H9 (cell line): Measurements from ENCODE around the gene PLIN3. TPM values are rescaled to one million over a fixed set of nuclear protein-coding genes. Genes with fewer than 3 reads are reported as not detected.

Experiments used
- DNase-seq: peaks from one replicate; pipeline ENCODE4 v3.0.0-alpha.2; 2017
- H2AFZ ChIP-seq: one replicate; pipeline ENCODE4 v1.6.1; 2013; ENCODE audit warnings: mild to moderate bottlenecking, low read length, control low read depth, moderate library complexity
- H2AK5ac ChIP-seq: 2 replicates; pipeline ENCODE4 v1.6.1; 2013; ENCODE audit warnings: low read length, control low read depth, mixed read lengths; ENCODE audit not compliant: insufficient read length
- H2BK120ac ChIP-seq: one replicate; pipeline ENCODE4 v1.6.1; 2013; ENCODE audit warnings: low read depth, mild to moderate bottlenecking, low read length, control low read depth, inconsistent platforms; ENCODE audit not compliant: poor library complexity, severe bottlenecking
- H2BK12ac ChIP-seq: 2 replicates; pipeline ENCODE4 v1.6.1; 2013; ENCODE audit warnings: low read length, control low read depth, mixed read lengths, low read depth; ENCODE audit not compliant: insufficient read length
- H2BK15ac ChIP-seq: 2 replicates; pipeline ENCODE4 v1.6.1; 2013; ENCODE audit warnings: low read depth, low read length, control low read depth
- H2BK20ac ChIP-seq: one replicate; pipeline ENCODE4 v1.6.1; 2013; ENCODE audit warnings: low read depth, mild to moderate bottlenecking, low read length, control low read depth, inconsistent platforms; ENCODE audit not compliant: poor library complexity, severe bottlenecking
- H2BK5ac ChIP-seq: 2 replicates; pipeline ENCODE4 v1.6.1; 2013; ENCODE audit warnings: low read length, control low read depth, mixed read lengths; ENCODE audit not compliant: insufficient read length
- H3K14ac ChIP-seq: 2 replicates; pipeline ENCODE4 v1.6.1; 2013; ENCODE audit warnings: low read length, control low read depth; ENCODE audit not compliant: insufficient read depth
- H3K18ac ChIP-seq: 2 replicates; pipeline ENCODE4 v1.6.1; 2013; ENCODE audit warnings: low read depth, mild to moderate bottlenecking, mixed read lengths, low read length, control low read depth; ENCODE audit not compliant: insufficient read length
- H3K23ac ChIP-seq: 2 replicates; pipeline ENCODE4 v1.6.1; 2013; ENCODE audit warnings: low read length, control low read depth, mixed read lengths, low read depth; ENCODE audit not compliant: insufficient read length
- H3K23me2 ChIP-seq: 2 replicates; pipeline ENCODE4 v1.6.1; 2013; ENCODE audit warnings: low read depth, mild to moderate bottlenecking, mixed read lengths, low read length, control low read depth; ENCODE audit not compliant: insufficient read length, poor library complexity, severe bottlenecking
- H3K27ac ChIP-seq: 2 replicates; pipeline ENCODE4 v1.5.1; 2013; ENCODE audit warnings: low read length, control low read depth, mixed read lengths, low read depth; ENCODE audit not compliant: insufficient read length
- H3K27me3 ChIP-seq: 2 replicates; pipeline ENCODE4 v1.6.1; 2013; ENCODE audit warnings: low read length, control low read depth, inconsistent platforms; ENCODE audit not compliant: insufficient read depth
- H3K4ac ChIP-seq: 2 replicates; pipeline ENCODE4 v1.6.1; 2013; ENCODE audit warnings: low read depth, mild to moderate bottlenecking, control low read depth, inconsistent platforms, low read length, moderate library complexity
- H3K4me1 ChIP-seq: 2 replicates; pipeline ENCODE4 v1.6.1; 2013; ENCODE audit warnings: low read length, control low read depth, inconsistent platforms; ENCODE audit not compliant: insufficient read depth
- H3K4me2 ChIP-seq: 2 replicates; pipeline ENCODE4 v1.6.1; 2013; ENCODE audit warnings: low read length, control low read depth, mixed read lengths; ENCODE audit not compliant: insufficient read length, insufficient read depth
- H3K56ac ChIP-seq: 2 replicates; pipeline ENCODE4 v1.6.1; 2013; ENCODE audit warnings: low read depth, mild to moderate bottlenecking, mixed read lengths, low read length, control low read depth; ENCODE audit not compliant: insufficient read length
- H3K79me1 ChIP-seq: 2 replicates; pipeline ENCODE4 v1.6.1; 2013; ENCODE audit warnings: low read depth, mild to moderate bottlenecking, moderate library complexity, low read length, control low read depth, inconsistent platforms; ENCODE audit not compliant: insufficient read depth, poor library complexity, severe bottlenecking
- H3K79me2 ChIP-seq: 2 replicates; pipeline ENCODE4 v1.6.1; 2013; ENCODE audit warnings: low read length, control low read depth, inconsistent platforms; ENCODE audit not compliant: insufficient read depth
- H3K9ac ChIP-seq: 2 replicates; pipeline ENCODE4 v1.6.1; 2013; ENCODE audit warnings: low read length, control low read depth, mixed read lengths; ENCODE audit not compliant: insufficient read length; ENCODE audit errors: extremely low read depth
- H3K9me3 ChIP-seq: one replicate; pipeline ENCODE4 v1.6.1; 2013; ENCODE audit warnings: low read depth, low read length, inconsistent platforms; ENCODE audit not compliant: control insufficient read depth
- H3T11ph ChIP-seq: one replicate; pipeline ENCODE4 v1.6.1; 2013; ENCODE audit warnings: mild to moderate bottlenecking, low read length, control low read depth, inconsistent platforms
- H4K20me1 ChIP-seq: one replicate; pipeline ENCODE4 v1.6.1; 2013; ENCODE audit not compliant: control insufficient read depth, insufficient read length, insufficient read depth
- H4K5ac ChIP-seq: 2 replicates; pipeline ENCODE4 v1.6.1; 2013; ENCODE audit warnings: low read depth, mild to moderate bottlenecking, mixed read lengths, low read length, control low read depth; ENCODE audit not compliant: insufficient read length
- H4K8ac ChIP-seq: replicated peaks from 2 replicates; pipeline ENCODE4 v1.6.1; 2013; ENCODE audit warnings: low read length, control low read depth, mixed read lengths, low read depth; ENCODE audit not compliant: insufficient read length
- H4K91ac ChIP-seq: 2 replicates; pipeline ENCODE4 v1.6.1; 2013; ENCODE audit warnings: low read depth, mild to moderate bottlenecking, moderate library complexity, mixed read lengths, low read length, control low read depth; ENCODE audit not compliant: insufficient read length
- H3K27ac Mint-ChIP-seq, 3 experiments: 2 replicates in 2 of 3; 3 replicates in 1 of 3; pipeline ENCODE4 v1.8.0; 2020 to 2021; ENCODE audit warnings: mixed read lengths in 3 of 3, mild to moderate bottlenecking in 1 of 3, moderate library complexity in 1 of 3
- H3K27me3 Mint-ChIP-seq: 2 replicates; pipeline ENCODE4 v1.8.0; 2021; ENCODE audit warnings: low read depth, mild to moderate bottlenecking, moderate library complexity, mixed read lengths
- H3K36me3 Mint-ChIP-seq, 3 experiments: 2 replicates in 2 of 3; 3 replicates in 1 of 3; pipeline ENCODE4 v1.8.0; 2020 to 2021; ENCODE audit warnings: low read depth in 3 of 3, mixed read lengths in 3 of 3; ENCODE audit not compliant: insufficient read depth in 1 of 3
- H3K4me1 Mint-ChIP-seq, 2 experiments: 2 replicates each; pipeline ENCODE4 v1.8.0; 2020; ENCODE audit warnings: mixed read lengths in 2 of 2
- H3K4me3 Mint-ChIP-seq, 2 experiments: 2 replicates in 1 of 2; 3 replicates in 1 of 2; pipeline ENCODE4 v1.8.0; 2020 to 2021; ENCODE audit warnings: mild to moderate bottlenecking in 2 of 2, mixed read lengths in 2 of 2, moderate library complexity in 1 of 2
- H3K9me3 Mint-ChIP-seq, 2 experiments: 2 replicates in 1 of 2; 3 replicates in 1 of 2; pipeline ENCODE4 v1.8.0; 2020; ENCODE audit warnings: mild to moderate bottlenecking in 2 of 2, mixed read lengths in 2 of 2, moderate library complexity in 1 of 2
- WGBS: extraction: QIAGEN DNeasy Blood & Tissue Kit; methylation state at CpG from one replicate; pipeline ENCODE4 v1.1.7; 2013; ENCODE audit warnings: missing lambda C conversion rate, low lambda C conversion rate, mixed read lengths; ENCODE audit not compliant: insufficient read length; ENCODE audit errors: extremely low coverage; 5-methylcytosine and 5-hydroxymethylcytosine counted together
- total RNA-seq: library from RNA; stranded (reverse); gene quantifications from 2 replicates; pipeline ENCODE4 v1.2.1, GENCODE V29; 2021
- TF ChIP-seq, protein P1 (sequence below): fragments of 200-600 bp; sonication (generic); conservative IDR thresholded peaks from 3 replicates; pipeline ENCODE4 v1.8.0; 2021; ENCODE audit warnings: antibody characterized with exemption, mild to moderate bottlenecking

Gene PLIN3
- total RNA-seq, 1 experiment from 2014 or later = 61.8 TPM

DNA sequence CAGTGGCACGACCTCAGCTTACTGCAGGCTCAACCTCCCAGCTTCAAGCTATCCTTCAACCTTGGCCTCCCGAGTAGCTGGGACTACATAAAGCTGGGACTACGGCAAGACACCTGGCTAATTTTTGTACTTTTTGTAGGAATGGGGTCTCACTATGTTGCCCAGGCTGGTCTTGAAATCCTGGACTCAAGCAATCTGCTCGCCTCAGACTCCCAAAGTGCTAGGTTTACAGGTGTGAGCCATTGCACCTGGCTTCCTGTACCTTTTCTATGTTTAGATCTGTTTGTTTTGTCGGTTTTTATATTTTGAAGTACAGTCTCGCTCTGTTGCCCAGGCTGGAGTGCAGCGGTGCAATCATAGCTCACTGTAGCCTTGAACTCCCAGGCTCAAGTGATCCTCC lies 18.4 kb downstream of the PLIN3 start:
- no peak overlapping the region for H2BK5ac ChIP-seq

More for the DNA sequence above, 18.4 kb downstream of the PLIN3 start:
- Histone ChIP-seq H3K79me2 (no peaks in the 10 kb centered on the region), H3K9me3 (no peaks in the 10 kb centered on the region), H3K23ac (no peak overlapping the region), H3K56ac (no peak overlapping the region), H4K8ac (no peak overlapping the region), H2AFZ (no peak overlapping the region), H3K14ac (no peak overlapping the region), H3K27me3 (no peaks in the 10 kb centered on the region), H4K5ac (no peak overlapping the region), H3K4me1 (no peaks in the 10 kb centered on the region), H3T11ph (no peak overlapping the region), H3K4ac (no peak overlapping the region), H2BK12ac (no peak overlapping the region), H3K18ac (no peak overlapping the region), H2AK5ac (no peak overlapping the region), H4K20me1 (no peaks in the 10 kb centered on the region), H3K27ac (no peak overlapping the region), H2BK20ac (no peak overlapping the region), H4K91ac (no peak overlapping the region), H2BK15ac (no peak overlapping the region), H3K79me1 (no peaks in the 10 kb centered on the region), H2BK120ac (no peak overlapping the region), H3K9ac (no peak overlapping the region), H3K23me2 (no peaks in the 10 kb centered on the region), H3K4me2 (no peak overlapping the region)
- H3K9me3 Mint-ChIP-seq = no peaks in the 10 kb centered on the region
- no peaks in the 10 kb centered on the region for H3K4me1 Mint-ChIP-seq
- H3K27me3 Mint-ChIP-seq = peaks cover 1% of the 10 kb centered on the region; the same call in 1 of the 2 replicates
- no peak overlapping the region for H3K4me3 Mint-ChIP-seq
- TF ChIP-seq, protein P1, sequence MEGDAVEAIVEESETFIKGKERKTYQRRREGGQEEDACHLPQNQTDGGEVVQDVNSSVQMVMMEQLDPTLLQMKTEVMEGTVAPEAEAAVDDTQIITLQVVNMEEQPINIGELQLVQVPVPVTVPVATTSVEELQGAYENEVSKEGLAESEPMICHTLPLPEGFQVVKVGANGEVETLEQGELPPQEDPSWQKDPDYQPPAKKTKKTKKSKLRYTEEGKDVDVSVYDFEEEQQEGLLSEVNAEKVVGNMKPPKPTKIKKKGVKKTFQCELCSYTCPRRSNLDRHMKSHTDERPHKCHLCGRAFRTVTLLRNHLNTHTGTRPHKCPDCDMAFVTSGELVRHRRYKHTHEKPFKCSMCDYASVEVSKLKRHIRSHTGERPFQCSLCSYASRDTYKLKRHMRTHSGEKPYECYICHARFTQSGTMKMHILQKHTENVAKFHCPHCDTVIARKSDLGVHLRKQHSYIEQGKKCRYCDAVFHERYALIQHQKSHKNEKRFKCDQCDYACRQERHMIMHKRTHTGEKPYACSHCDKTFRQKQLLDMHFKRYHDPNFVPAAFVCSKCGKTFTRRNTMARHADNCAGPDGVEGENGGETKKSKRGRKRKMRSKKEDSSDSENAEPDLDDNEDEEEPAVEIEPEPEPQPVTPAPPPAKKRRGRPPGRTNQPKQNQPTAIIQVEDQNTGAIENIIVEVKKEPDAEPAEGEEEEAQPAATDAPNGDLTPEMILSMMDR = no peak
- no CpG with 5 or more reads among the region's 7 CpGs for WGBS
- no peak for DNase-seq
- H3K36me3 Mint-ChIP-seq = peaks cover 18 to 60% (median 55%) of the 10 kb centered on the region in 3 experiments; a peak in 6 of 7 replicates
- no peak overlapping the region for H3K27ac Mint-ChIP-seq
